Right atrium auricular region (tissue), 2 donors: ENCODE results near the gene MON1B. TPM values are rescaled to one million over a fixed set of nuclear protein-coding genes. Genes with fewer than 3 reads are reported as not detected.
A peak's percentile ranks its signal among the peaks of the same experiment; 100 is the strongest.

Source experiments
- DNase-seq: peaks from one replicate; pipeline ENCODE4 v3.0.0-alpha.2; 2019; ENCODE audit warnings: low spot score
- H3K27ac ChIP-seq, 2 donors: fragments of 200-600 bp; sonication (generic); 1 replicate in 1 of 2; 2 replicates in 1 of 2; pipeline ENCODE4 v1.5.1; 2016 to 2019
- H3K27me3 ChIP-seq, 2 donors: fragments of 200-600 bp; sonication (generic); one replicate each; pipeline versions ENCODE4 v1.5.1 to v1.6.0; 2017 to 2019
- H3K36me3 ChIP-seq: fragments of 200-600 bp; sonication (generic); one replicate; pipeline ENCODE4 v1.5.1; 2016
- H3K4me1 ChIP-seq, 2 donors: fragments of 200-600 bp; sonication (generic); one replicate each; pipeline versions ENCODE4 v1.5.1 to v1.6.0; 2017 to 2019
- H3K4me3 ChIP-seq, 2 donors: fragments of 200-600 bp; sonication (generic); 1 replicate in 1 of 2; 2 replicates in 1 of 2; pipeline ENCODE4 v1.5.1; 2017 to 2019; ENCODE audit warnings: mild to moderate bottlenecking in 1 of 2, moderate library complexity in 1 of 2
- H3K9me3 ChIP-seq, 2 donors: fragments of 200-600 bp; sonication (generic); one replicate each; pipeline ENCODE4 v1.5.1; 2019
- CTCF ChIP-seq, 2 donors: fragments of 200-600 bp; sonication (generic); IDR thresholded peaks; one replicate each; pipeline ENCODE4 v1.5.1; 2019; ENCODE audit warnings: antibody characterized with exemption in 2 of 2
- total RNA-seq, 2 donors: library from RNA; depleted of rRNA; stranded (reverse); fragments of >200 nt; gene quantifications; one replicate each; pipeline ENCODE4 v1.1.0, GENCODE V29; 2016

The MON1B gene
- total RNA-seq, 2 donors from 2014 or later, result 10.8 to 17.6 TPM

GRCh38 chr16:77223184-77223583 lies 32.2 kb downstream of the MON1B start:
- Histone ChIP-seq H3K4me1 (no peaks in the 10 kb centered on the region), H3K27me3 (no peaks in the 10 kb centered on the region), H3K27ac (no peak overlapping the region), H3K9me3 (no peaks in the 10 kb centered on the region), H3K36me3 (no peaks in the 10 kb centered on the region), H3K4me3 (no peak overlapping the region)
- peak; percentile 53 for DNase-seq
- TF ChIP-seq CTCF (IDR thresholded peaks at IDR 0.05), result no peak

GRCh38 chr16:77225182-77225581 lies 34.2 kb downstream of the MON1B start:
- Histone ChIP-seq H3K27me3 (no peaks in the 10 kb centered on the region), H3K9me3 (no peaks in the 10 kb centered on the region), H3K27ac (no peak overlapping the region), H3K4me3 (no peak overlapping the region), H3K4me1 (no peaks in the 10 kb centered on the region), H3K36me3 (no peaks in the 10 kb centered on the region)
- DNase-seq, result no peak
- no peak for TF ChIP-seq CTCF (IDR thresholded peaks at IDR 0.05)

GRCh38 chr16:77227745-77228144 lies 36.8 kb downstream of the MON1B start:
- no peak for TF ChIP-seq CTCF (IDR thresholded peaks at IDR 0.05)
- H3K9me3 ChIP-seq, result no peaks in the 10 kb centered on the region
- no peaks in the 10 kb centered on the region for H3K36me3 ChIP-seq
- H3K27ac ChIP-seq, result no peak overlapping the region
- no peaks in the 10 kb centered on the region for H3K4me1 ChIP-seq
- H3K4me3 ChIP-seq, result no peak overlapping the region
- DNase-seq, result no peak
- H3K27me3 ChIP-seq, result no peaks in the 10 kb centered on the region

GRCh38 chr16:77231047-77231446 lies 40.1 kb downstream of the MON1B start:
- no peak for DNase-seq
- Histone ChIP-seq H3K4me1 (no peaks in the 10 kb centered on the region), H3K36me3 (no peaks in the 10 kb centered on the region), H3K4me3 (no peak overlapping the region), H3K9me3 (no peaks in the 10 kb centered on the region), H3K27me3 (no peaks in the 10 kb centered on the region), H3K27ac (no peak overlapping the region)
- TF ChIP-seq CTCF (IDR thresholded peaks at IDR 0.05), result no peak

- H3K36me3 ChIP-seq, result no peaks in the 10 kb centered on the region
- peaks cover 0 to 4% of the 10 kb centered on the region in 2 donors for H3K4me1 ChIP-seq
- no peaks in the 10 kb centered on the region for H3K27me3 ChIP-seq
- TF ChIP-seq CTCF (IDR thresholded peaks at IDR 0.05), result no peak
- H3K27ac ChIP-seq, result no peak overlapping the region
- H3K4me3 ChIP-seq, result no peak overlapping the region
- H3K9me3 ChIP-seq, result no peaks in the 10 kb centered on the region
- no peak for DNase-seq
Observed at GRCh38 chr16:77233799-77234519, 43.0 kb downstream of the MON1B start.

GRCh38 chr16:77234611-77235010 lies 43.6 kb downstream of the MON1B start:
- H3K27me3 ChIP-seq, result no peaks in the 10 kb centered on the region
- no peak for TF ChIP-seq CTCF (IDR thresholded peaks at IDR 0.05)
- H3K9me3 ChIP-seq, result no peaks in the 10 kb centered on the region
- no peaks in the 10 kb centered on the region for H3K36me3 ChIP-seq
- DNase-seq, result no peak
- H3K27ac ChIP-seq, result no peak overlapping the region
- H3K4me3 ChIP-seq, result no peak overlapping the region
- peaks cover 0 to 4% of the 10 kb centered on the region in 2 donors for H3K4me1 ChIP-seq
